ENCODE results near the gene TSPAN18. TPM values are rescaled to one million over a fixed set of nuclear protein-coding genes. Genes with fewer than 3 reads are reported as not detected.

Gene TSPAN18
- total and polyA plus RNA-seq, 7 donors, result 5.2 to 21.7 (median 8.0) TPM

DNA sequence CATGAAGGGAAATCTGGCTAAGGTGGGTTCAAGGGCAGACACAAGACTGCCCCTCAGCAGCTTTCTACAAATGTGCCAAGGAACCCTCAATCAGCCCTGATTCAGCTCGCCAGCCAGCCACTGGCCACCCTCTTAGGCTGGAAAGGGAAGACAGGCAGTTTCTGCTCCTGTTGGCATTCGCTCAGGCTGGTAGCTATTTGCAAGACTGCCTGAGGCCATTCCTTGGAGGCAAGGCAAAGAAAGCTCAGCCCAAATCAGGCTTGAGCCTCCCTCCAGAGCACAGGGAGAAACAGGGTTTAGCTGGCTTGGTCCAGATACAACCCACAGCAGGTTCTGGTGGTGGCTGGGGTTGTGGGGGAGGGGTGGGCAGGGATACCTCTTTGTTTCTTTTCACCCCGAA is 204.7 kb downstream of the TSPAN18 start:
- Histone ChIP-seq H3K27me3 (ENCODE audit: insufficient read depth in 3 of 3, low read length in 2 of 3) (peaks cover 0 to 8% (median 0%) of the 10 kb centered on the region in 3 donors), H3K27ac (no peak overlapping the region), H3K36me3 (ENCODE audit: insufficient read depth in 1 of 2, low read depth in 1 of 2) (no peaks in the 10 kb centered on the region), H3K4me3 (no peak overlapping the region), H3K4me1 (no peaks in the 10 kb centered on the region), H3K9me3 (no peaks in the 10 kb centered on the region)
- 85 to 90% (median 88%) methylated on average over 3 of the region's 3 CpGs for WGBS, 3 donors
- intact Hi-C loops (cut with DNase I), result loop anchor here in 1 of 2 donors (10.0 kb wide), 1 partner anchor 403 kb away; no protein-coding TSS in a partner anchor
- ATAC-seq (no peak), DNase-seq (no peak)
- TF ChIP-seq, protein P1, sequence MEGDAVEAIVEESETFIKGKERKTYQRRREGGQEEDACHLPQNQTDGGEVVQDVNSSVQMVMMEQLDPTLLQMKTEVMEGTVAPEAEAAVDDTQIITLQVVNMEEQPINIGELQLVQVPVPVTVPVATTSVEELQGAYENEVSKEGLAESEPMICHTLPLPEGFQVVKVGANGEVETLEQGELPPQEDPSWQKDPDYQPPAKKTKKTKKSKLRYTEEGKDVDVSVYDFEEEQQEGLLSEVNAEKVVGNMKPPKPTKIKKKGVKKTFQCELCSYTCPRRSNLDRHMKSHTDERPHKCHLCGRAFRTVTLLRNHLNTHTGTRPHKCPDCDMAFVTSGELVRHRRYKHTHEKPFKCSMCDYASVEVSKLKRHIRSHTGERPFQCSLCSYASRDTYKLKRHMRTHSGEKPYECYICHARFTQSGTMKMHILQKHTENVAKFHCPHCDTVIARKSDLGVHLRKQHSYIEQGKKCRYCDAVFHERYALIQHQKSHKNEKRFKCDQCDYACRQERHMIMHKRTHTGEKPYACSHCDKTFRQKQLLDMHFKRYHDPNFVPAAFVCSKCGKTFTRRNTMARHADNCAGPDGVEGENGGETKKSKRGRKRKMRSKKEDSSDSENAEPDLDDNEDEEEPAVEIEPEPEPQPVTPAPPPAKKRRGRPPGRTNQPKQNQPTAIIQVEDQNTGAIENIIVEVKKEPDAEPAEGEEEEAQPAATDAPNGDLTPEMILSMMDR (IDR thresholded peaks at IDR 0.05), result no peak

DNA sequence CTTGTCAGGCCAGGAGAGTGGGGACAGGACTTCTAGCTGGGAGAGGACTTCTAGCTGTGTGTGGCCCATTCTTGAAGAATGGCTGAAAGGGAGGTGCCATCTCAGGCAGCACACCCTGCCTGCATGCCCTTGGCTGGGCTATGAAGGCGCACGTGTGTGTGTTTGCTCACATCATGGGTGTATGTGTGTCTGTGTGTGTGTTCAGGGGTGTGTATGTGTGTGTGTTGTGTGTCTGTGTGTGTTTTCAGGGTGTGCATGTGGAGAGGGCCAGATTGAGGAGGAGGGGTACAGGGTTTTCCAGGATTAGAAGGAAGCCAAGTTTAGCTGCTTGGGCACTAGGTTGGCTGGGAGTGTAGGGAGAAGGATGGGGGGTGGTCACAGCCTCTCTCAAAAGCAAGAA is 207.3 kb downstream of the TSPAN18 start:
- ATAC-seq (no peak), DNase-seq (no peak)
- 85 to 96% (median 91%) methylated on average over 2 of the region's 2 CpGs for WGBS, 3 donors

DNA sequence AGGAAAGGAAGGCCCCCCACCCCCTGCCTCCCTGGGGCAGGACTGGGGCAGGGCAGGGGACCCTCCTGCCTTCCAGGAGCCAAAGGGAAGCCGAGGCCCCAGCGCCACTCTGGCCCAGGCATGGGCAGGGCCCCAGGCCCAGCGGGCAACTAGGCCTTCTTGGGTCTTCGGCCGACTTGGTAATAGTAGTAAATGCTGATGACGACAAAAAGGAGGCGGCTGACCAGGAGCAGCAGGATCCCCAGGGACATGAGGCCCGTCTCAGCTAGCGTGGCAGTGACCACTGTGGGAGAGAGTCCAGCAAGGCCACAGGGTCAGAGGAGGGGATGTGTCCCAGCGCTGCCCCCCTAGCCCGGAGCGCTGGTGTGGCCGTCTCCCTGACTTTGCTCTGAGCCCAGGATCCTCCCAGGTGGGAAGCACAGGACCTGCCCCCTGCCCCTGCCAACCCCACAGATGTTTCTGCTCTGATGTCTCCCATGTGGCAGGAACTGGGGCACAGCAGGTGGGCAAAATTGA is 208.0 kb downstream of the TSPAN18 start:
- H3K27ac ChIP-seq, result no peak overlapping the region
- H3K36me3 ChIP-seq (ENCODE audit: insufficient read depth in 1 of 2, low read depth in 1 of 2), result no peaks in the 10 kb centered on the region
- peaks cover 6% of the 10 kb centered on the region for H3K4me1 ChIP-seq
- intact Hi-C loops (cut with DNase I), result loop anchor here (5.0 to 10.0 kb wide), 3 partner anchors 358 to 400 kb away; no protein-coding TSS in a partner anchor
- DNase-seq (no peak), ATAC-seq (no peak)
- TF ChIP-seq, protein P1 (IDR thresholded peaks at IDR 0.05), result no peak
- no peak overlapping the region for H3K4me3 ChIP-seq
- peaks cover 0 to 8% (median 0%) of the 10 kb centered on the region in 3 donors for H3K27me3 ChIP-seq (ENCODE audit: insufficient read depth in 3 of 3, low read length in 2 of 3)
- 82 to 91% (median 86%) methylated on average over 13 of the region's 13 CpGs for WGBS, 3 donors
- H3K9me3 ChIP-seq, result no peaks in the 10 kb centered on the region

More for the DNA sequence above, 207.3 kb downstream of the TSPAN18 start:
- Histone ChIP-seq H3K4me3 (no peak overlapping the region), H3K4me1 (peaks cover 1% of the 10 kb centered on the region), H3K27me3 (ENCODE audit: insufficient read depth in 3 of 3, low read length in 2 of 3) (peaks cover 0 to 8% (median 0%) of the 10 kb centered on the region in 3 donors), H3K9me3 (no peaks in the 10 kb centered on the region), H3K36me3 (ENCODE audit: insufficient read depth in 1 of 2, low read depth in 1 of 2) (no peaks in the 10 kb centered on the region), H3K27ac (no peak overlapping the region)
- TF ChIP-seq, protein P1 (IDR thresholded peaks at IDR 0.05), result no peak
- intact Hi-C loops (cut with DNase I), result loop anchor here in 1 of 2 donors (10.0 kb wide), 1 partner anchor 401 kb away; no protein-coding TSS in a partner anchor

DNA sequence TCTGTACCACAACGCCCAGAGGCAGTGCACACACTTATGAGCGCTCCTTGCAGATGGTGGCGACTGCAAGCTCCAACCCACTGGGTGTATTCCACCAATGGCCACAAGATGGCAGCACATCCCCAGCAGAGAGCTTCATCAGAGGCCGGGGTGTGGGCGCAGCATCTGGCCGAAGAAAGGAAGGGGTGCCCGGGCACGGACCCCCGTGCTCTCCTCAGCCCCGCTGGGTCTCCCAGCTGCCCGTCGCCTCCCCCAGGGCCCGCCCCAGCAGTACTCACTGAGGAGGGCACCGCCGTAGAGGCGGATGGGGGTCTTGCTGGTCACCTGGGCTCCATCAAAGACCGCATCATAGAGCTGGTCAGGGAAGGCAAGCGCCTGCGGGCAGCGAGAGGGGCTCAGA is 209.8 kb downstream of the TSPAN18 start:
- 21 to 26% (median 25%) methylated on average over 18 to 20 of the region's 20 CpGs for WGBS, 3 donors
- no peaks in the 10 kb centered on the region for H3K36me3 ChIP-seq (ENCODE audit: insufficient read depth in 1 of 2, low read depth in 1 of 2)
- H3K27ac ChIP-seq, result no peak overlapping the region
- no peaks in the 10 kb centered on the region for H3K9me3 ChIP-seq
- ATAC-seq (peak; percentile 80 to 88 (median 86)), DNase-seq (peak; percentile 79 to 82)
- TF ChIP-seq, protein P1 (IDR thresholded peaks at IDR 0.05), result peak; percentile 97
- intact Hi-C loops (cut with DNase I), result loop anchor here (1.0 to 10.0 kb wide), 5 partner anchors 166 to 398 kb away; no protein-coding TSS in a partner anchor
- H3K4me1 ChIP-seq, result peaks cover 10% of the 10 kb centered on the region
- H3K4me3 ChIP-seq, result no peak overlapping the region
- no peaks in the 10 kb centered on the region for H3K27me3 ChIP-seq (ENCODE audit: insufficient read depth in 3 of 3, low read length in 2 of 3)
